Smooth muscle cell (in vitro differentiated cells): ENCODE results near the gene RAB31. TPM values are rescaled to one million over a fixed set of nuclear protein-coding genes. Genes with fewer than 3 reads are reported as not detected.

Experiments
- DNase-seq: peaks from one replicate; lab custom pipeline; 2025; ENCODE audit not compliant: unreplicated experiment; lab: John Stamatoyannopoulos, UW
- H2AFZ ChIP-seq: fragments of 200-600 bp; sonication (generic); 2 replicates; pipeline ENCODE4 v1.6.0; 2016; ENCODE audit warnings: antibody characterized with exemption, low read depth, mild to moderate bottlenecking
- H3F3A ChIP-seq: fragments of 200-600 bp; sonication (generic); 2 replicates; pipeline ENCODE4 v1.6.0; 2017; ENCODE audit warnings: antibody characterized with exemption, low read depth
- H3K27ac ChIP-seq: fragments of 200-600 bp; sonication (generic); 2 replicates; pipeline ENCODE4 v1.5.1; 2016; ENCODE audit warnings: low read depth, mild to moderate bottlenecking
- H3K27me3 ChIP-seq: fragments of 200-600 bp; sonication (generic); 2 replicates; pipeline ENCODE4 v1.6.1; 2016; ENCODE audit warnings: low read depth, mild to moderate bottlenecking
- H3K36me3 ChIP-seq: fragments of 200-600 bp; sonication (generic); 2 replicates; pipeline ENCODE4 v1.5.1; 2016; ENCODE audit warnings: low read depth
- H3K4me1 ChIP-seq: fragments of 200-600 bp; sonication (generic); 2 replicates; pipeline ENCODE4 v1.5.1; 2016; ENCODE audit warnings: low read depth
- H3K4me2 ChIP-seq: fragments of 200-600 bp; sonication (generic); 2 replicates; pipeline ENCODE4 v1.6.0; 2016; ENCODE audit warnings: mild to moderate bottlenecking
- H3K4me3 ChIP-seq: fragments of 200-600 bp; sonication (generic); 2 replicates; pipeline ENCODE4 v1.5.1; 2016; ENCODE audit warnings: mild to moderate bottlenecking
- H3K79me2 ChIP-seq: fragments of 200-600 bp; sonication (generic); 2 replicates; pipeline ENCODE4 v1.6.0; 2016; ENCODE audit warnings: low read depth, mild to moderate bottlenecking
- H3K9ac ChIP-seq: fragments of 200-600 bp; sonication (generic); 2 replicates; pipeline ENCODE4 v1.6.0; 2016; ENCODE audit warnings: low read depth
- H3K9me3 ChIP-seq: fragments of 200-600 bp; sonication (generic); replicated peaks from 2 replicates; pipeline ENCODE4 v1.5.1; 2016; ENCODE audit warnings: low read depth
- H4K20me1 ChIP-seq: fragments of 200-600 bp; sonication (generic); 2 replicates; pipeline ENCODE4 v1.6.0; 2016; ENCODE audit warnings: low read depth
- CTCF ChIP-seq: fragments of 200-600 bp; sonication (generic); IDR thresholded peaks from 2 replicates; pipeline ENCODE4 v1.5.1; 2017; ENCODE audit warnings: borderline replicate concordance, mild to moderate bottlenecking, antibody characterized with exemption; ENCODE audit not compliant: insufficient read depth, poor library complexity, severe bottlenecking
- WGBS: methylation state at CpG from one replicate; pipeline ENCODE4 v1.1.7; 2016; ENCODE audit warnings: low lambda C conversion rate; 5-methylcytosine and 5-hydroxymethylcytosine counted together
- polyA plus RNA-seq: library from polyadenylated mRNA; unstranded; fragments of >200 nt; fragmentation: Nextera tagmentation; extraction: Ambion mirVana; gene quantifications from 2 replicates; pipeline ENCODE4 v1.2.1, GENCODE V29; 2016
- total RNA-seq: library from RNA; depleted of rRNA; stranded (reverse); fragments of >200 nt; gene quantifications from 2 replicates; pipeline ENCODE4 v1.2.3, GENCODE V29; 2014

Gene RAB31
- total and polyA plus RNA-seq, 2 experiments from 2014 or later, result 116 to 414 TPM

DNA sequence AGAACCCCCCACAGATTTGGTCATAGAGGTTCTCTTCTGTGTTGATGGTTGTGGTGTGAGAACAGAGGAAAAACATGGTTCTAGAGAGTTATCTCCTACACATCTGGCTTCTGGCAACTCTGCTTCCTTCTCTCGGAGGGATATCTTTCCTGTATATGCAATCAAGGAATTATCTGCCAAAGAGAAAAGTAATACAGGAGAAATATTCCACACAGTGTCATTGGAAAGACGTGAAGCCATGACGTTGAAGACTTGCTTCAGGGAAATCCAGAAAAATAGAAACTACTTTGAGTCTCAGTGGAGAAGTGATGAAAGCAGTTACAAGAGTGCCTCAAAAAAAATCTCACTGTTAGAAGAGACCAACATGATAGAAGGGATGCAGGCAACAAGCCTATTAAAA, 78.5 kb downstream of the RAB31 start:
- 64% methylated on average over 3 of the region's 3 CpGs for WGBS

DNA sequence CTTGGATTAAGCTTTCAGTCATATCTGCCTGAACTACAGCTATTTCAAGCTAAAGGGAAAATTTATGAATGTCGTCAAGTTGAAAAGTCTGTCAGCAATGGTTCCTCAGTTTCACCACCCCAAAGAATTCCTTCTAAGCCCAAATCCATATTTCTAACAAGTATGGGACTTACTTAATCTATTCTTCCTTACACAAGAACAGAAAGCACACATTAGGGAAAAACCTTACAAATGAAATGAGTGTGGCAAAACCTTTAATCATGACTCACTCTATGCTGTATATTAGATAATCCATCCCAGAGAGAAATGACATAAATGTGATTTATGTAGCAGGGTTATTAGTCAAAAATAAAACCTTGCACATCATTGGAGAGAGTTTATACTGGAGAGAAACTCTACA, 78.9 kb downstream of the RAB31 start:
- Histone ChIP-seq H2AFZ (no peak overlapping the region), H4K20me1 (peaks cover 19% of the 10 kb centered on the region), H3K9ac (no peak overlapping the region), H3K27ac (peak overlapping the region; percentile 1), H3K4me2 (no peak overlapping the region), H3K9me3 (no peaks in the 10 kb centered on the region), H3F3A (peaks cover 18% of the 10 kb centered on the region), H3K27me3 (no peaks in the 10 kb centered on the region), H3K79me2 (peaks cover 81% of the 10 kb centered on the region), H3K4me3 (no peak overlapping the region), H3K36me3 (no peaks in the 10 kb centered on the region), H3K4me1 (no peaks in the 10 kb centered on the region)
- no peak for DNase-seq
- TF ChIP-seq CTCF, result no peak
- WGBS, result 84% methylated on average over 1 of the region's 1 CpG

More for the DNA sequence above, 78.5 kb downstream of the RAB31 start:
- no peaks in the 10 kb centered on the region for H3K9me3 ChIP-seq
- peaks cover 81% of the 10 kb centered on the region for H3K79me2 ChIP-seq
- no peak for DNase-seq
- H2AFZ ChIP-seq, result no peak overlapping the region
- H3K9ac ChIP-seq, result no peak overlapping the region
- TF ChIP-seq CTCF, result no peak
- H3F3A ChIP-seq, result peaks cover 22% of the 10 kb centered on the region
- H3K4me2 ChIP-seq, result no peak overlapping the region
- H4K20me1 ChIP-seq, result peaks cover 15% of the 10 kb centered on the region
- peak overlapping the region; percentile 1 for H3K27ac ChIP-seq
- H3K4me1 ChIP-seq, result no peaks in the 10 kb centered on the region
- H3K4me3 ChIP-seq, result no peak overlapping the region
- no peaks in the 10 kb centered on the region for H3K36me3 ChIP-seq
- no peaks in the 10 kb centered on the region for H3K27me3 ChIP-seq

DNA sequence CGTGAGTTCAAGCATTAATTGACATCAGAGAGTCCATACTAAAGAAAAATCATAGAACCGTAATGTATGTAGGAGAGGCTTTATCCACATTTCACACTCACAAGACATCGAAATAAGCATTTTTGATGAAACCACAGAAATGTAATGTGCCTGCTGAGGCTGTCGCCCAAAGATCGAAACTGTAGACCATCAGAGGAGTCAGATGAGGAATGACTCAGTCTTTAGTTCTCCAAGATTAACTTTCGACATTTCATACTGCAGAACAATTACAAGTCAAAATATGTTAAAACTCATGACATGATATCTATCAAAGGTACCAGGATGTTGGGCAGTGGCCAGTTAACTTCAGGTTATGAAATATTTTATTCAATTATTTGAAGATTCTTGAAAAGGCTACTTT, 79.6 kb downstream of the RAB31 start:
- no peaks in the 10 kb centered on the region for H3K9me3 ChIP-seq
- no peak overlapping the region for H3K9ac ChIP-seq
- no peak for DNase-seq
- WGBS, result 62% methylated on average over 6 of the region's 6 CpGs
- H3K4me2 ChIP-seq, result peak overlapping the region; percentile 7
- peaks cover 87% of the 10 kb centered on the region for H3K79me2 ChIP-seq
- H3K4me1 ChIP-seq, result no peaks in the 10 kb centered on the region
- H2AFZ ChIP-seq, result no peak overlapping the region
- H3K4me3 ChIP-seq, result no peak overlapping the region
- no peaks in the 10 kb centered on the region for H3K27me3 ChIP-seq
- TF ChIP-seq CTCF, result no peak
- peaks cover 21% of the 10 kb centered on the region for H4K20me1 ChIP-seq
- H3K36me3 ChIP-seq, result no peaks in the 10 kb centered on the region
- peak overlapping the region; percentile 15 for H3K27ac ChIP-seq
- peaks cover 14% of the 10 kb centered on the region for H3F3A ChIP-seq

- WGBS, result 100% methylated on average over 1 of the region's 1 CpG
- H3F3A ChIP-seq, result peaks cover 9% of the 10 kb centered on the region
- no peaks in the 10 kb centered on the region for H3K4me1 ChIP-seq
- H2AFZ ChIP-seq, result no peak overlapping the region
- peaks cover 21% of the 10 kb centered on the region for H4K20me1 ChIP-seq
- H3K27ac ChIP-seq, result peak overlapping the region; percentile 15
- no peaks in the 10 kb centered on the region for H3K9me3 ChIP-seq
- H3K79me2 ChIP-seq, result peaks cover 87% of the 10 kb centered on the region
- H3K27me3 ChIP-seq, result no peaks in the 10 kb centered on the region
- no peak overlapping the region for H3K4me3 ChIP-seq
- no peak for DNase-seq
- H3K4me2 ChIP-seq, result no peak overlapping the region
- TF ChIP-seq CTCF, result no peak
- H3K36me3 ChIP-seq, result no peaks in the 10 kb centered on the region
- H3K9ac ChIP-seq, result no peak overlapping the region
These were observed 80.0 kb downstream of the RAB31 start for GRCh38 chr18:9788140-9788539.
